Aorta (tissue), 5 donors: ENCODE results near the gene NRAP. TPM values are rescaled to one million over a fixed set of nuclear protein-coding genes. Genes with fewer than 3 reads are reported as not detected.

Source experiments
- ATAC-seq: fragments of 200-7000 bp; cut with Tn5 transposase; one replicate; pipeline ENCODE4 v1.9.1; 2022; ENCODE audit warnings: moderate library complexity; ENCODE audit not compliant: low FRiP score
- DNase-seq, 2 donors: peaks; one replicate each; pipeline ENCODE4 v3.0.0-alpha.2; 2020
- H3K27ac ChIP-seq, 2 donors: one replicate each; pipeline ENCODE4 v1.5.1; 2013; ENCODE audit warnings: low read length in 2 of 2, mild to moderate bottlenecking in 2 of 2, moderate library complexity in 2 of 2, control low read depth in 1 of 2, inconsistent platforms in 1 of 2, low read depth in 1 of 2
- H3K27me3 ChIP-seq, 2 donors: one replicate each; pipeline ENCODE4 v1.6.1; 2013; ENCODE audit warnings: control low read depth in 1 of 2, low read length in 1 of 2, mild to moderate bottlenecking in 1 of 2, moderate library complexity in 1 of 2; ENCODE audit not compliant: insufficient read depth in 2 of 2, control insufficient read depth in 1 of 2
- H3K36me3 ChIP-seq, 2 donors: one replicate each; pipeline ENCODE4 v1.6.1; 2013; ENCODE audit warnings: control low read depth in 1 of 2, low read length in 1 of 2, mild to moderate bottlenecking in 1 of 2; ENCODE audit not compliant: insufficient read depth in 2 of 2, control insufficient read depth in 1 of 2
- H3K4me1 ChIP-seq, 2 donors: one replicate each; pipeline ENCODE4 v1.6.1; 2013; ENCODE audit warnings: low read length in 2 of 2, control low read depth in 1 of 2, mild to moderate bottlenecking in 1 of 2, moderate library complexity in 1 of 2; ENCODE audit not compliant: insufficient read depth in 2 of 2, control insufficient read depth in 1 of 2
- H3K4me3 ChIP-seq, 2 donors: one replicate each; pipeline ENCODE4 v1.5.1; 2013; ENCODE audit warnings: low read length in 2 of 2, control low read depth in 1 of 2, mild to moderate bottlenecking in 1 of 2
- H3K9me3 ChIP-seq: one replicate; pipeline ENCODE4 v1.6.1; 2013; ENCODE audit warnings: mild to moderate bottlenecking, low read length; ENCODE audit not compliant: control insufficient read depth
- WGBS, 2 donors: extraction: QIAGEN DNeasy Blood & Tissue Kit; methylation state at CpG; one replicate each; pipeline ENCODE4 v1.1.7; 2013; 5-methylcytosine and 5-hydroxymethylcytosine counted together
- intact Hi-C, 2 donors: fragments of 100-400 bp; cut with DNase I; formaldehyde crosslinking; loops; one replicate each; pipeline versions ENCODE4 v1.14.2 to v1.15.0; 2022
- polyA plus RNA-seq, 2 donors: library from polyadenylated mRNA; stranded (reverse); fragments of 200-250 nt; gene quantifications; one replicate each; pipeline ENCODE4 v1.2.3, GENCODE V29; 2013
- total RNA-seq, 2 donors: library from RNA; stranded (reverse); fragmentation: NEBNext Ultra II Directional; extraction: Animal tissue kit (Norgen Biotek cat#: 25700); gene quantifications; one replicate each; pipeline ENCODE4 v1.2.1, GENCODE V29; 2021
- donor health status: healthy with polysubstance abuse.
- donor health status: Bipolar disorder and iron deficiency.
- donor health status: DM: no; HTN: no; CAD: no.
- donor health status: DM: no; HTN: no; CAD: no.
- donor health status: DM: yes; HTN: yes; CAD: no.

The NRAP gene
- total and polyA plus RNA-seq, 4 donors = 0.03 to 0.88 TPM; not detected in 2

DNA sequence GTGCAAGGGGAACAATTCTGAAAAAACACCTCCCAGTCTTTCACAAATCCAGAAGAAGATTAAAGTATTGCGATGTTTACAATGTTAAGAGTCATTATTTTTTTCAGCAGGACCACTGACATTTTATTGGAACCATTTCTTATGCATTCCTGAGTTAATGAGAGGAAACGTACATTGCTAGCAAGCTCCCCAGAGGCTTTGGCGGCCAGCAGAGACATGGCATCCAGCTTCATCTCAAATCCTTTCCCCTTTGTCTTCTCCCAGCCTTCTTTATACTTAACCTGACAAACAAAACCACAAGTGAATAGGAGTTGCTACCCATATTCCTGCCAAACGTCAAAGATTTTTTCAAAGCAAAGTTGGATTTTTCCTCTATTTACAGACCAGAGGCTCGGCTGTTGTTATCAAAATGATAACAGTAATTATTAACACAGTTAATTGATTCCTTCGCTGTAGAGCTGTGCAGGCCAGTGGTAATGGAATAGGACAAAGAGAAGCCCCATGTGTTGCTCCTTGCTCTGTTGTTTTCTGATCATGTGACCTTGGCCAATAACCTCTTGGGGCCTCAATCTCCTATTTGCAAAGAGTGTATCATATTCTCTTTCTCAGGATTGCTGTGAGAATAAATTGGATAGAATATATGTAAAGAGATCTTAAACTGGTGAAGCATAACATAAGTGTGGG is 32.0 kb downstream of the NRAP start:
- DNase-seq = no peak
- 60 to 64% methylated on average over 6 of the region's 6 CpGs for WGBS, 2 donors

DNA sequence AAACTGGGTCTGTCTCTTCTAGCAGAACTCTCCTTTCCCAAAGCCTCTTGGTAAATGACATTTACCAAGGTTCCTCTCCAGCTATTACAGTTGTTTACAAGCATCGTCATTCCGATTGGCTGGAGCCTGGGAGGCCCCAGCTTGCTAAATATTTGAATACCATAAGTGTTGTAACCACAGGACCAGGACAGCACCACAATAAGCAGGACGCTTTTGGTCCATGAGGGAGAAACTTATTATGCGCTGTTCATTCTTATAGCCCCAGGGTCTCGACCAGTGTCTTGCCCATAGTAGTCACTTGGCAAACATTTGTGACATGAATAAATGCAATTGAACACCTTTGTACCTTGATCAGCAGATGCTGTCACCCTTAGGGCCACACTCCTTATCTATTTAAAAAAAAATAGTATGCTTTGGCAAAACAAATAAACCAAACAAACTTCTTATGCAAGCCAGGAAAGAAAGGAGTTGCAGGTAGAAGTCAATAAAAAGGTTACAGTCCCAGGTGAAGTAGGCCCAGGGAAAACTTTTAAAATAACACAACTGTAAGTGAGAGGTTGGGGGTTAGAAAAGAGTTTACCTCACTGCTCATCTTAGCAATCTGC is 32.8 kb downstream of the NRAP start:
- 93 to 96% methylated on average over 5 of the region's 5 CpGs for WGBS, 2 donors
- ATAC-seq (no peak), DNase-seq (no peak)
- H3K4me1 ChIP-seq = no peaks in the 10 kb centered on the region
- H3K36me3 ChIP-seq = no peaks in the 10 kb centered on the region
- intact Hi-C loops = no loop called here
- peaks cover 2% of the 10 kb centered on the region for H3K9me3 ChIP-seq
- H3K4me3 ChIP-seq = no peak overlapping the region
- H3K27me3 ChIP-seq = no peaks in the 10 kb centered on the region
- H3K27ac ChIP-seq = no peak overlapping the region

More for the DNA sequence above, 32.0 kb downstream of the NRAP start:
- H3K36me3 ChIP-seq = no peaks in the 10 kb centered on the region
- no peak overlapping the region for H3K27ac ChIP-seq
- H3K9me3 ChIP-seq = peaks cover 2% of the 10 kb centered on the region
- H3K4me1 ChIP-seq = no peaks in the 10 kb centered on the region
- intact Hi-C loops = no loop called here
- ATAC-seq = no peak
- H3K27me3 ChIP-seq = no peaks in the 10 kb centered on the region
- H3K4me3 ChIP-seq = no peak overlapping the region

DNA sequence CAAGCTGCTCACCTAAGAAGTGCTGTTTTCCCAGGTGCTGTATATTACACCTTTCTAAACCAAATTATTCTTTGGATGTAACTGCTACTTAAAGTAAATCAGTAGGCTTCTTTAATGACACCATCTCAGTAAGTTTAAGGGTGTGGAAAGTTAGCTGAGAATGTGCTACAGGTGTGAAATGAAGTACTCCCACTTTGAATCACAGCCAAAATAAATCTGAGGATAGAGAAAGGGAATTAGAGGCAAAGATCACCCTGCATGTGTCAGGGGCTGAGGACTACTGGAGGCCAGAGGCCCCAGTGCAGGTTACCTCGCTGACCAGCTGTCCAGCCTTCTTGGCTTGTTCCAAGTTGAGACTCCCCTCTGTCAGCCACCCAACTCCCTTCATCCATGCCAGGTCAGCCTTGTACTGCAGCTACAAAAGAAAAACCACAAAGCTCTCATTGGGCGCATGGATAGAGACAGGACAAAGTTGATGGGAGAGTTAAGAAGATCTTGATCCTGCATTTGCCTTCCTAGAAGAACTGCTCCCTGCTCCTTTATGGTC is 35.2 kb downstream of the NRAP start:
- H3K36me3 ChIP-seq = no peaks in the 10 kb centered on the region
- DNase-seq (no peak), ATAC-seq (no peak)
- H3K27ac ChIP-seq = no peak overlapping the region
- no peak overlapping the region for H3K4me3 ChIP-seq
- H3K27me3 ChIP-seq = no peaks in the 10 kb centered on the region
- intact Hi-C loops = no loop called here
- H3K9me3 ChIP-seq = no peaks in the 10 kb centered on the region
- WGBS, 2 donors = 94 to 100% methylated on average over 2 of the region's 2 CpGs
- H3K4me1 ChIP-seq = no peaks in the 10 kb centered on the region

DNA sequence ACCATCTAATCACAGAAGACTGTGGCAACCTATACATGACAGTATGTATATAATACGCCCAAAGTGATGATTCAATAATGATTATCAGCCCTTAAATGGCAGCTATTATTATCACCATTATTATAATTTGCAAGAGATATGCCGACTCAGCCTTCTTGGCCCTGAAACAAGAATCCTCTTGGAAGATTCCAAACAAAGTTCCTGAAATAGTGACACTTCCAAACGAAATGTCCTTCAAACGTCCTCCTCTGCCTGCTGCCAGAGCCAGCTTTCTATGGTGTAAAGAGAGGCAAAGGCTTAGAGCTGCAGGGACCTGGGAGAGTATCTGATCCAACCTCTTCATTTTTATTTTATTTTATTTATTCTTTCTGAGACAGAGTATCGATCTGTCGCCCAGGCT is 36.0 kb downstream of the NRAP start:
- Histone ChIP-seq H3K36me3 (no peaks in the 10 kb centered on the region), H3K27ac (no peak overlapping the region), H3K9me3 (no peaks in the 10 kb centered on the region), H3K27me3 (no peaks in the 10 kb centered on the region), H3K4me1 (no peaks in the 10 kb centered on the region), H3K4me3 (no peak overlapping the region)
- ATAC-seq (no peak), DNase-seq (no peak)
- intact Hi-C loops = no loop called here
- 60 to 61% methylated on average over 6 of the region's 6 CpGs for WGBS, 2 donors

DNA sequence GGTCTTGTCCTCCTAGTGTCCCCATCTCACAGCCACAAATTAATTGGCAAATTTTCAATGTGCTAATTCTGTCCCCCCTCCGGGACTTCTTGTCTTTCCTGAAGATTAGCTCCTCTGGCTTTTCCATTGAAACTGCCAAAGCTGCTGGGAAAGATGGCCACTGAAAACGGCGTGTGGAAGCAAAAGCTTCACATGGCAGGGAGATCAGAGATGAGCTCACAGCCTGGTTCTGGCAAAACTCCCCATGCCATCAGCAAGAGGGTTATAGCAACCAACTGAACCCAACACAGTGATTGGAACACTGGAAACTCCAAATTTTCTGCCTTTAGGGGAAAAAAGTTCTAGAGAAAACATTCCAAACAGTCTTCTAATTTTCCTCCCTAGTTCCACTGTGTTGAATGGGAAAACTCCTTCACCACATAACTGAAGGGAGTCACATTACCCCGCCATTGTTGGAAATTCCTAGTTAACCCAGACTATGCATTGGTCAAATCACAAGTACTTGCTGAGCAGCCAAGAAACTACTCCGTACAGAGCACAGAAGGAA is 37.0 kb downstream of the NRAP start:
- no peak for ATAC-seq
- Histone ChIP-seq H3K36me3 (no peaks in the 10 kb centered on the region), H3K9me3 (no peaks in the 10 kb centered on the region), H3K27me3 (no peaks in the 10 kb centered on the region), H3K4me1 (no peaks in the 10 kb centered on the region), H3K4me3 (no peak overlapping the region), H3K27ac (no peak overlapping the region)
- WGBS, 2 donors = 15 to 19% methylated on average over 5 of the region's 5 CpGs
- no peak for DNase-seq
- intact Hi-C loops = no loop called here

DNA sequence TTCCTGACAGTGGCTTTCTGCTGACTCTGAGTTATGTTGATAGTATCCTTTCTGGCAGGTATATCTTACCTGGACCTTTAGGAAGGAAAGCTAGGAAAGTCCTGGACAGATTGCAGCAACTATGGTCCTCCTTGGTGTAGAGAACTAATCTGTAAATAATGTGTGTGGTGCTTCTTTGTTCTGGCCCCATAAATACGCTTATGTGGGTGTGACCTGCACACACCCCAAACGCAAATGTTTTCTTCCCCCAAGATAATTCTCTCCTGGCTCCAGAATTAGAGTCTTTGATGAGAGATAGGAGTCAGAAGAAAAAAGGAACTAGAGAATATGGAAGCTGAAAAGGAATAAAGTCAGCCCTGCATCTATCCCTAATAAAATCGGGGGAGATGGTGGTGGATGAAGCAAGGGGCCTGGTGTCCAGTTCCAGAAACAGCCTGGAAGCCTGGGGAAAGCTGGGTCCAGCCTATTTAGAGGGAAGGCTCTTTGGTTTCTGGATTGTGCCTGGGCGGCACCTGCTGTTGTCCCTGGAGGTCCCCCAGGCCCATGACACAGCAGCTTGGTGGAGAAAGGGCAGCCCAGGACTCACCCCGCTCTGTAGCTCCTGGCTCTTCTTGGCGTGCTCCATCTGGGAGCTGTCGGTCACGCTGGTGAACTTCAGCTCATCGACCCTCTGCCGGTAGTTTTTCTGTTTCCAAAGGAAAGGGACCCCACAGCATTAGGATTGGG is 38.2 kb downstream of the NRAP start:
- Histone ChIP-seq H3K4me1 (no peaks in the 10 kb centered on the region), H3K36me3 (no peaks in the 10 kb centered on the region), H3K9me3 (no peaks in the 10 kb centered on the region), H3K27me3 (no peaks in the 10 kb centered on the region), H3K4me3 (no peak overlapping the region), H3K27ac (no peak overlapping the region)
- WGBS, 2 donors = 89 to 92% methylated on average over 10 of the region's 10 CpGs
- intact Hi-C loops = no loop called here
- ATAC-seq (no peak), DNase-seq (no peak)

DNA sequence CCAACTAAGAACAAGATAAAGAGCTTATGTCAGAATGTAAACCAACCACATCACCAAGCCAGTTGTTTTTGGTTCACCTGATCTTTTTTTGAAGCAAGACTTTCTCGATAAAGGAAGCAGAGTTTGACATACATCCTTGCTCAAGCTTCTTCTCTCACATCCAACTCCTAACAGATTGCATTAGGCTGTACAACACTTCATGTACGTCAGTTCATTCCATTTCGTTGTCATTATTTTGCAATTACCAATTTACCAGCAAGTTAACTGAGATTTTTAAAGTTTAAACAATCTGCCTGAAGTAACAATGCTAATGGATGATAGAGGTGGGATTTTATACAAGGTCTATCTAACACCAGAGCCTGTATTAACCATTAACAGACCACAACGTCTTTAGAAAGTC is 41.0 kb downstream of the NRAP start:
- no peak overlapping the region for H3K27ac ChIP-seq
- no peaks in the 10 kb centered on the region for H3K27me3 ChIP-seq
- no peaks in the 10 kb centered on the region for H3K9me3 ChIP-seq
- WGBS, 2 donors = 78 to 81% methylated on average over 4 of the region's 4 CpGs
- no peaks in the 10 kb centered on the region for H3K36me3 ChIP-seq
- intact Hi-C loops = no loop called here
- ATAC-seq = no peak
- H3K4me1 ChIP-seq = no peaks in the 10 kb centered on the region
- DNase-seq = no peak
- no peak overlapping the region for H3K4me3 ChIP-seq

DNA sequence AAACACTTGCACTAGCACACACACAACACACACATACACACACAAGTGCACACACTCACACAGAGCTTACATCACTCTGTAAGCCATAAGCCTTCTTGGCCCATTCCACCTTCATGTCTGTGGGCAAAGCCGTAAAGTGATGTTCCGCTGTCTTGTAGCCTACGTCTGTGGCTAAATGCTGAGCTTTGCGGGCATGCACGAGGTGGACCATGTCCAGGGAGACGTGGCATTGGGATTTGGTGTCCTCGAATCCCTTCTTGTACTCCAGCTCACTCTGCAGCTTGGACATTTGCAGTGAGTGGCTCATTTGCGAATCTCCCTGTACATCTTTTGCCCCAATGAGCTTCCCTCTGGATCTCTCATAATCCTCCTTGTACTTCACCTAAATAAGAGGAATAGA is 42.0 kb downstream of the NRAP start:
- no peak for ATAC-seq
- H3K27ac ChIP-seq = no peak overlapping the region
- DNase-seq = no peak
- H3K4me1 ChIP-seq = no peaks in the 10 kb centered on the region
- H3K9me3 ChIP-seq = no peaks in the 10 kb centered on the region
- intact Hi-C loops = no loop called here
- WGBS, 2 donors = 72 to 79% methylated on average over 8 of the region's 8 CpGs
- H3K4me3 ChIP-seq = no peak overlapping the region
- H3K27me3 ChIP-seq = no peaks in the 10 kb centered on the region
- H3K36me3 ChIP-seq = no peaks in the 10 kb centered on the region
